ENCODE results near the gene GTF2A2. TPM values are rescaled to one million over a fixed set of nuclear protein-coding genes. Genes with fewer than 3 reads are reported as not detected.
A peak's percentile ranks its signal among the peaks of the same experiment; 100 is the strongest.
"Not testable (repeated sequence)": the region's sequence is repeated elsewhere in the genome, so short reads cannot be mapped to it uniquely, and the experiment has no call there.

GTF2A2 gene, protein sequence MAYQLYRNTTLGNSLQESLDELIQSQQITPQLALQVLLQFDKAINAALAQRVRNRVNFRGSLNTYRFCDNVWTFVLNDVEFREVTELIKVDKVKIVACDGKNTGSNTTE
- total RNA-seq, result 100 to 1,000 TPM in 1 of 3 donors, 10 to 100 TPM in 2; 87.8 to 145 (median 99.6) TPM
- long read RNA-seq, donor 1, transcript GTF2A2-202 (5 exons, 1,582 nt), result major isoform, 36 of 43 reads
- long read RNA-seq, donor 1, partial matches to known transcripts, result 2 of 43 reads
- long read RNA-seq, donor 1, other reads (novel, unspliced or antisense), result 2 of 43 reads
- long read RNA-seq, donor 2, transcript GTF2A2-202 (5 exons, 1,582 nt), result major isoform, 81 of 103 reads
- long read RNA-seq, donor 2, partial matches to known transcripts, result 5 of 103 reads
- long read RNA-seq, donor 2, other reads (novel, unspliced or antisense), result 14 of 103 reads

- H3K4me1 ChIP-seq (ENCODE audit: low read depth), result peaks cover 16% of the 10 kb centered on the region
- peak; percentile 100 for ATAC-seq
- intact Hi-C loops (cut with DNase I, micrococcal nuclease), result no loop called here
- no peaks in the 10 kb centered on the region for H3K36me3 ChIP-seq (ENCODE audit: low read depth)
- TF ChIP-seq, protein P1, sequence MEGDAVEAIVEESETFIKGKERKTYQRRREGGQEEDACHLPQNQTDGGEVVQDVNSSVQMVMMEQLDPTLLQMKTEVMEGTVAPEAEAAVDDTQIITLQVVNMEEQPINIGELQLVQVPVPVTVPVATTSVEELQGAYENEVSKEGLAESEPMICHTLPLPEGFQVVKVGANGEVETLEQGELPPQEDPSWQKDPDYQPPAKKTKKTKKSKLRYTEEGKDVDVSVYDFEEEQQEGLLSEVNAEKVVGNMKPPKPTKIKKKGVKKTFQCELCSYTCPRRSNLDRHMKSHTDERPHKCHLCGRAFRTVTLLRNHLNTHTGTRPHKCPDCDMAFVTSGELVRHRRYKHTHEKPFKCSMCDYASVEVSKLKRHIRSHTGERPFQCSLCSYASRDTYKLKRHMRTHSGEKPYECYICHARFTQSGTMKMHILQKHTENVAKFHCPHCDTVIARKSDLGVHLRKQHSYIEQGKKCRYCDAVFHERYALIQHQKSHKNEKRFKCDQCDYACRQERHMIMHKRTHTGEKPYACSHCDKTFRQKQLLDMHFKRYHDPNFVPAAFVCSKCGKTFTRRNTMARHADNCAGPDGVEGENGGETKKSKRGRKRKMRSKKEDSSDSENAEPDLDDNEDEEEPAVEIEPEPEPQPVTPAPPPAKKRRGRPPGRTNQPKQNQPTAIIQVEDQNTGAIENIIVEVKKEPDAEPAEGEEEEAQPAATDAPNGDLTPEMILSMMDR (IDR thresholded peaks at IDR 0.05), result no peak
- H3K9me3 ChIP-seq, result no peaks in the 10 kb centered on the region
- peak; percentile 96 to 98 (median 97) for DNase-seq
- H3K4me3 ChIP-seq, result peak within 1 kb of the TSS; percentile 86
Observed at GRCh38 chr15:59656897-59657634, at the start of gene GTF2A2. Gene GTF2A2, minus strand, starts transcription at chr15:59657515. Its CDS starts 5,238 bp downstream, at chr15:59652277.

DNA sequence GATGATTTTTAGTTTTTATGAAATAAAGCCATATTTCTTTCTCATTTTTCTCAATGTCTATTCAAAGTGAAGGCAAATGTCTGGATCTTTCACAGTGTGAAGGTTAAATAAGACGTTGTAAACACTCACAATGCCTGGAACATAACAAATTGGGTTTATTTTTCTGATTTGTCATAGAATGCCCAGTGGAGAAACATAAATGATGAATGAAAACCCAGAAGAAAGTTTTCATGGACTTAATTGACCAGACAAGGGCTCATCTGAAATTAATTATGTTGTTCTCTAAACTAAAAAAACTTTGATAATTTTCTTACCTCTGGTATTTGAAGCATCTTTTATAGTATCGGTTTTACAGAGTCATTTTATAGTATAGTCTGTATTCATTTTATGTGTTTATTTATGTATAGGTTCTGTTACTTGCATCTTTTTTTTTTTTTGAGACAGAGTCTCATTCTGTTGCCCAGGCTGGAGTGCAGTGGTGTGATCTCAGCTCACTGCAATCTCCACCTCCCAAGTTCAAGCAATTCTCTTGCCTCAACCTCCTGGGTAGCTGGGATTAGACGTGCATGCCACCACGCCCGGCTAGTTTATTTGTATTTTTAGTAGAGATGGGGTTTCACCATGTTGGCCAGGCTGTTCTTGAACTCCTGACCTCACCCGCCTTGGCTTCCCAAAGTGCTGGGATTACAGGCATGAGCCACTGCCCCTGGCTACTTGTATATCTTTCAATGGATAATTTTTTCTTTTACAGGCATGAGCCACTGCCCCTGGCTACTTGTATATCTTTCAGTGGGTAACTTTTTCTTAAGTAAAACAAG lies 46.9 kb upstream of the GTF2A2 start:
- Histone ChIP-seq H3K4me1 (ENCODE audit: low read depth) (no peaks in the 10 kb centered on the region), H3K36me3 (ENCODE audit: low read depth) (no peaks in the 10 kb centered on the region), H3K9me3 (no peaks in the 10 kb centered on the region), H3K4me3 (no peak overlapping the region)
- TF ChIP-seq, protein P1 (IDR thresholded peaks at IDR 0.05), result no peak
- intact Hi-C loops (cut with DNase I, micrococcal nuclease), result no loop called here
- no peak for ATAC-seq
- no peak for DNase-seq

DNA sequence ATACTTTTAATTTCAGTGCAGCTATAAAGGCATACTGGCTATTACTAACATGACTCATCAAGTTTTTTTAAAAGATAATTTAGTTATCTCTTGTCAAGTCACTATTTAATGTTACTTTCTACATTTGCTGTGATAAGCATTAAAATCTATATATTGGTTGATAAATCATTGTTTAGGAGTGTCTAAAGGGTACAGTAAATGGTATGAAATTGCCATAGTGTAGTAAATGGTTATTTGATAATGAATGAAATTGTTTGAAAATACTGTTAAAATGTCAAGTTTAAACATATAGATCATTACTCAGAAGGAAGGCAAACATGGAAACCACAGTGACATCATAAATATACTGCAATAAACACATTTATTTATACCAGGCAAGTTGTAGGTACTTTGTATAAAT lies 45.0 kb upstream of the GTF2A2 start:
- no peaks in the 10 kb centered on the region for H3K36me3 ChIP-seq (ENCODE audit: low read depth)
- intact Hi-C loops (cut with DNase I, micrococcal nuclease), result no loop called here
- H3K9me3 ChIP-seq, result no peaks in the 10 kb centered on the region
- DNase-seq (no peak), ATAC-seq (no peak)
- no peak overlapping the region for H3K4me3 ChIP-seq
- TF ChIP-seq, protein P1 (IDR thresholded peaks at IDR 0.05), result no peak
- H3K4me1 ChIP-seq (ENCODE audit: low read depth), result no peaks in the 10 kb centered on the region

DNA sequence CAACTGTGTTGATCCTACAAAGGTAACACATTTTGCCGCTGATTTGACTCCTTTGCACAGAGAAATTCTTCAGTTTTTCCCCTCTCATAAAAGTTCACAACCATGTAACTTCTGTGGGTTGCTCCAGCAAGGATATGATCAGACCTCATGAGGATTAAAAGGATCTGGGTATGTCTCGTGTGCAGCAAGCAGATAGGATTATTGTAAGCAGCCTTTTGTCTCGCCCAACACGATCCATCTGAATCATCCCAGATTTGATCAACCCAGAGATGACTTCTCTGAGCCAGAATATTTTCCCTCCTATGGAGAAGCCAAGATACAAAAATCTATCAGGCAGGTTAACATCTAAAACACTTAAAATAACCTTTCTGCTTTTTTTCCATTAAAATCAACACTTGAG lies 44.6 kb upstream of the GTF2A2 start:
- H3K9me3 ChIP-seq, result no peaks in the 10 kb centered on the region
- TF ChIP-seq, protein P1 (IDR thresholded peaks at IDR 0.05), result no peak
- no peaks in the 10 kb centered on the region for H3K4me1 ChIP-seq (ENCODE audit: low read depth)
- H3K4me3 ChIP-seq, result no peak overlapping the region
- ATAC-seq, result no peak
- intact Hi-C loops (cut with DNase I, micrococcal nuclease), result no loop called here
- H3K36me3 ChIP-seq (ENCODE audit: low read depth), result no peaks in the 10 kb centered on the region
- no peak for DNase-seq

DNA sequence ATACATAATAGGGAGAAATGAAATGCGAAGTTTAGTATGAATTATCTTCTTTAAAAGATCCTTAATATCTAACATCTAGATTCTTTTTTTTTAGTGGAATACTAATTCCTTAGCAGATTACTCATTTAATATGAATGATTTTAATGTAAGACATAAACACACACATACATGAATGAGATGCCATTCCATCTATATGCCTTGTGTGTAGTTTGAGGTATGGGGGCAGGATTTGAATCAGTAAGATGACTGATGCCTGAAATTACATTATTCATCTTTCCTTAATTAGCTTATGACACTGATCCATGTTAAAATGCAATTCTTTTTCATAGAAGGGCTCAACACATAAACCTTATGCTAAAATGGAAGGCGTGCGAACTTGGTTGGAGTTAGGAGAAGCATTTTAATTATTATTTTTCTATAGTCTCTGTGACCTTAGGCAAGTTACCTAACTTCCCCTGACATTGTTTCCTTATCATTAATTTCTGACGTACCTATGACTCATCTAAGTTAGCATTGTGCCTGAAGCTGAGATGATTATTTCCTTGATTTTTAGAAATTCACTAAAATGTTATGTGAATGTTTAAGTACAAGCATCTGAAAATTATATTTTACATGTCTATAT lies 42.6 kb upstream of the GTF2A2 start:
- Histone ChIP-seq H3K36me3 (ENCODE audit: low read depth) (no peaks in the 10 kb centered on the region), H3K4me3 (no peak overlapping the region)
- intact Hi-C loops (cut with DNase I, micrococcal nuclease), result loop anchor here in 1 of 2 donors (10.0 kb wide), 1 partner anchor 625 kb away; no protein-coding TSS in a partner anchor

GRCh38 chr15:59698065-59698464 lies 40.8 kb upstream of the GTF2A2 start:
- H3K4me3 ChIP-seq; H3K36me3 ChIP-seq (ENCODE audit: low read depth); H3K9me3 ChIP-seq; H3K4me1 ChIP-seq (ENCODE audit: low read depth); ATAC-seq; DNase-seq: not testable (repeated sequence)
- intact Hi-C loops (cut with DNase I, micrococcal nuclease), result loop anchor here in 1 of 2 donors (10.0 kb wide), 1 partner anchor 627 kb away; no protein-coding TSS in a partner anchor

More for the DNA sequence above, 42.6 kb upstream of the GTF2A2 start:
- TF ChIP-seq, protein P1 (IDR thresholded peaks at IDR 0.05), result no peak
- ATAC-seq, result no peak
- DNase-seq, result no peak
- Histone ChIP-seq H3K9me3 (no peaks in the 10 kb centered on the region), H3K4me1 (ENCODE audit: low read depth) (no peaks in the 10 kb centered on the region)

Data from mucosa of descending colon (tissue), 3 donors.